Loucy (cell line): ENCODE results near the gene PAK4.

Source experiments
- H2AFZ ChIP-seq: fragments of 200-600 bp; sonication (generic); 2 replicates; pipeline ENCODE4 v1.6.0; 2016; ENCODE audit warnings: antibody characterized with exemption, mild to moderate bottlenecking, low read length, moderate library complexity
- H3F3A ChIP-seq: fragments of 200-600 bp; 2 replicates; pipeline ENCODE4 v1.6.0; 2016; ENCODE audit warnings: antibody characterized with exemption, low read depth, mild to moderate bottlenecking
- H3K27me3 ChIP-seq: fragments of 200-600 bp; sonication (generic); 2 replicates; pipeline ENCODE4 v1.6.1; 2014; ENCODE audit warnings: low read length, mild to moderate bottlenecking; ENCODE audit not compliant: insufficient read depth, poor library complexity, severe bottlenecking
- H3K36me3 ChIP-seq: fragments of 200-600 bp; sonication (generic); 2 replicates; pipeline ENCODE4 v1.6.1; 2016; ENCODE audit warnings: low read length; ENCODE audit not compliant: insufficient read depth
- H3K4me1 ChIP-seq: fragments of 200-600 bp; sonication (generic); 2 replicates; pipeline ENCODE4 v1.5.1; 2014; ENCODE audit warnings: low read length, mild to moderate bottlenecking; ENCODE audit not compliant: insufficient read depth, poor library complexity, severe bottlenecking
- H3K4me2 ChIP-seq: fragments of 200-600 bp; sonication (generic); 2 replicates; pipeline ENCODE4 v1.6.0; 2014; ENCODE audit warnings: antibody characterized with exemption, low read length, low read depth, mild to moderate bottlenecking; ENCODE audit not compliant: poor library complexity, severe bottlenecking
- H3K4me3 ChIP-seq: fragments of 200-600 bp; sonication (generic); 2 replicates; pipeline ENCODE4 v1.5.1; 2014; ENCODE audit warnings: low read length, mild to moderate bottlenecking, mixed read lengths; ENCODE audit not compliant: poor library complexity, severe bottlenecking
- H3K79me2 ChIP-seq: fragments of 200-600 bp; sonication (generic); 2 replicates; pipeline ENCODE4 v1.6.1; 2014; ENCODE audit warnings: low read length; ENCODE audit not compliant: insufficient read depth
- H3K9ac ChIP-seq: fragments of 200-600 bp; sonication (generic); 2 replicates; pipeline ENCODE4 v1.6.0; 2014; ENCODE audit warnings: mild to moderate bottlenecking, low read depth, low read length, moderate library complexity; ENCODE audit not compliant: poor library complexity, severe bottlenecking
- H3K9me2 ChIP-seq: fragments of 200-600 bp; sonication (generic); replicated peaks from 2 replicates; pipeline ENCODE4 v1.6.1; 2016; ENCODE audit warnings: low read depth, low read length, mixed read lengths
- H3K9me3 ChIP-seq: fragments of 200-600 bp; sonication (generic); 2 replicates; pipeline ENCODE4 v1.6.1; 2014; ENCODE audit warnings: mild to moderate bottlenecking, antibody characterized with exemption, low read length, low read depth; ENCODE audit not compliant: insufficient read depth
- H4K20me1 ChIP-seq: fragments of 200-600 bp; sonication (generic); 2 replicates; pipeline ENCODE4 v1.6.0; 2014; ENCODE audit warnings: antibody characterized with exemption, low read length, mild to moderate bottlenecking; ENCODE audit not compliant: insufficient read depth, poor library complexity, severe bottlenecking
- CTCF ChIP-seq: fragments of 200-600 bp; sonication (generic); conservative IDR thresholded peaks from 2 replicates; pipeline ENCODE4 v1.5.1; 2014; ENCODE audit warnings: mild to moderate bottlenecking, antibody characterized with exemption, low read length
- EZH2phosphoT487 ChIP-seq: fragments of 200-600 bp; IDR thresholded peaks from 2 replicates; pipeline ENCODE4 v1.6.1; 2018; ENCODE audit warnings: antibody characterized with exemption, mild to moderate bottlenecking, moderate library complexity, borderline replicate concordance

The PAK4 gene

GRCh38 chr19:39164289-39164688 is 38.7 kb downstream of the PAK4 start:
- Histone ChIP-seq H3K79me2 (peaks cover 50% of the 10 kb centered on the region; the same call in 1 of the 2 replicates), H3K27me3 (no peaks in the 10 kb centered on the region), H3K4me2 (no peak overlapping the region), H3K4me1 (no peaks in the 10 kb centered on the region), H3K9me3 (no peaks in the 10 kb centered on the region), H2AFZ (no peak overlapping the region), H3K9ac (no peak overlapping the region), H3F3A (no peaks in the 10 kb centered on the region), H3K9me2 (no peaks in the 10 kb centered on the region), H3K36me3 (peaks cover under 1% of the 10 kb centered on the region; the same call in 1 of the 2 replicates), H4K20me1 (peaks cover 22% of the 10 kb centered on the region), H3K4me3 (no peak overlapping the region)
- no peak for TF ChIP-seq EZH2phosphoT487
- TF ChIP-seq CTCF: no peak

DNA sequence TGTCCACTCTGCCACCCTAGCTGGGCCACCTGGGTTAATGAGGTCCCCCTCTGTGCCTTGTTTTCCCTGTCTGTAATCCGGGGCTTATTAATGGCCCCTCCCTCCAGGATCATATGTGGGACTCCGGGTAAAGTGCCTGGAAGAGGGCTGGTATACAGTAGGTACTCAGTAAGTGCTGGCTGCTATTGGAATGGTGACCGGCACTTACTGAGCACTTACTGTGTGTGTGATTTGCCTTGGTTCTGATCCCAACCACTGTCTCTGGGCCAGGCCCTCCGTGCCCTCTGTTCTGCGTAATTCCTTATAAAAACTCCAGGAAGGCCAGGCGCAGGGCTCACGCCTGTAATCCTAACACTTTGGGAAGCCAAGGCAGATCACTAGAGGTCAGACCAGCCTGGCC is 40.3 kb downstream of the PAK4 start:
- Histone ChIP-seq H3K79me2 (peaks cover 35% of the 10 kb centered on the region; the same call in 1 of the 2 replicates), H2AFZ (no peak overlapping the region), H3K9ac (no peak overlapping the region), H3K9me3 (no peaks in the 10 kb centered on the region), H3K4me2 (no peak overlapping the region), H3K4me1 (no peaks in the 10 kb centered on the region), H3K36me3 (peaks cover 12% of the 10 kb centered on the region; the same call in 1 of the 2 replicates), H3K9me2 (no peaks in the 10 kb centered on the region), H3K4me3 (no peak overlapping the region), H4K20me1 (peaks cover 22% of the 10 kb centered on the region), H3K27me3 (no peaks in the 10 kb centered on the region), H3F3A (no peaks in the 10 kb centered on the region)
- TF ChIP-seq CTCF (no peak), EZH2phosphoT487 (no peak)

- H3K4me2 ChIP-seq: no peak overlapping the region
- H3K4me3 ChIP-seq: no peak overlapping the region
- H3K79me2 ChIP-seq: peaks cover 27% of the 10 kb centered on the region; the same call in 1 of the 2 replicates
- TF ChIP-seq EZH2phosphoT487: no peak
- TF ChIP-seq CTCF: no peak
- H3K27me3 ChIP-seq: no peaks in the 10 kb centered on the region
- H3K4me1 ChIP-seq: no peaks in the 10 kb centered on the region
- H3K9ac ChIP-seq: no peak overlapping the region
- H3K9me3 ChIP-seq: no peaks in the 10 kb centered on the region
- H3K9me2 ChIP-seq: no peaks in the 10 kb centered on the region
- no peak overlapping the region for H2AFZ ChIP-seq
- no peaks in the 10 kb centered on the region for H3F3A ChIP-seq
- H4K20me1 ChIP-seq: peaks cover 20% of the 10 kb centered on the region
- H3K36me3 ChIP-seq: peaks cover 18% of the 10 kb centered on the region; the same call in 1 of the 2 replicates
Observed at GRCh38 chr19:39166571-39167391, 41.2 kb downstream of the PAK4 start.
